H9 (cell line): ENCODE measurements around the gene ADAM11. TPM values are rescaled to one million over a fixed set of nuclear protein-coding genes. Genes with fewer than 3 reads are reported as not detected.

Experiments
- DNase-seq: peaks from one replicate; pipeline ENCODE4 v3.0.0-alpha.2; 2017
- H2AFZ ChIP-seq: one replicate; pipeline ENCODE4 v1.6.1; 2013; ENCODE audit warnings: mild to moderate bottlenecking, low read length, control low read depth, moderate library complexity
- H2AK5ac ChIP-seq: 2 replicates; pipeline ENCODE4 v1.6.1; 2013; ENCODE audit warnings: low read length, control low read depth, mixed read lengths; ENCODE audit not compliant: insufficient read length
- H2BK120ac ChIP-seq: one replicate; pipeline ENCODE4 v1.6.1; 2013; ENCODE audit warnings: low read depth, mild to moderate bottlenecking, low read length, control low read depth, inconsistent platforms; ENCODE audit not compliant: poor library complexity, severe bottlenecking
- H2BK12ac ChIP-seq: 2 replicates; pipeline ENCODE4 v1.6.1; 2013; ENCODE audit warnings: low read length, control low read depth, mixed read lengths, low read depth; ENCODE audit not compliant: insufficient read length
- H2BK15ac ChIP-seq: 2 replicates; pipeline ENCODE4 v1.6.1; 2013; ENCODE audit warnings: low read depth, low read length, control low read depth
- H2BK20ac ChIP-seq: one replicate; pipeline ENCODE4 v1.6.1; 2013; ENCODE audit warnings: low read depth, mild to moderate bottlenecking, low read length, control low read depth, inconsistent platforms; ENCODE audit not compliant: poor library complexity, severe bottlenecking
- H2BK5ac ChIP-seq: 2 replicates; pipeline ENCODE4 v1.6.1; 2013; ENCODE audit warnings: low read length, control low read depth, mixed read lengths; ENCODE audit not compliant: insufficient read length
- H3K14ac ChIP-seq: 2 replicates; pipeline ENCODE4 v1.6.1; 2013; ENCODE audit warnings: low read length, control low read depth; ENCODE audit not compliant: insufficient read depth
- H3K18ac ChIP-seq: 2 replicates; pipeline ENCODE4 v1.6.1; 2013; ENCODE audit warnings: low read depth, mild to moderate bottlenecking, mixed read lengths, low read length, control low read depth; ENCODE audit not compliant: insufficient read length
- H3K23ac ChIP-seq: 2 replicates; pipeline ENCODE4 v1.6.1; 2013; ENCODE audit warnings: low read length, control low read depth, mixed read lengths, low read depth; ENCODE audit not compliant: insufficient read length
- H3K23me2 ChIP-seq: 2 replicates; pipeline ENCODE4 v1.6.1; 2013; ENCODE audit warnings: low read depth, mild to moderate bottlenecking, mixed read lengths, low read length, control low read depth; ENCODE audit not compliant: insufficient read length, poor library complexity, severe bottlenecking
- H3K27ac ChIP-seq: 2 replicates; pipeline ENCODE4 v1.5.1; 2013; ENCODE audit warnings: low read length, control low read depth, mixed read lengths, low read depth; ENCODE audit not compliant: insufficient read length
- H3K27me3 ChIP-seq: 2 replicates; pipeline ENCODE4 v1.6.1; 2013; ENCODE audit warnings: low read length, control low read depth, inconsistent platforms; ENCODE audit not compliant: insufficient read depth
- H3K4ac ChIP-seq: 2 replicates; pipeline ENCODE4 v1.6.1; 2013; ENCODE audit warnings: low read depth, mild to moderate bottlenecking, control low read depth, inconsistent platforms, low read length, moderate library complexity
- H3K4me1 ChIP-seq: 2 replicates; pipeline ENCODE4 v1.6.1; 2013; ENCODE audit warnings: low read length, control low read depth, inconsistent platforms; ENCODE audit not compliant: insufficient read depth
- H3K4me2 ChIP-seq: 2 replicates; pipeline ENCODE4 v1.6.1; 2013; ENCODE audit warnings: low read length, control low read depth, mixed read lengths; ENCODE audit not compliant: insufficient read length, insufficient read depth
- H3K56ac ChIP-seq: 2 replicates; pipeline ENCODE4 v1.6.1; 2013; ENCODE audit warnings: low read depth, mild to moderate bottlenecking, mixed read lengths, low read length, control low read depth; ENCODE audit not compliant: insufficient read length
- H3K79me1 ChIP-seq: 2 replicates; pipeline ENCODE4 v1.6.1; 2013; ENCODE audit warnings: low read depth, mild to moderate bottlenecking, moderate library complexity, low read length, control low read depth, inconsistent platforms; ENCODE audit not compliant: insufficient read depth, poor library complexity, severe bottlenecking
- H3K79me2 ChIP-seq: 2 replicates; pipeline ENCODE4 v1.6.1; 2013; ENCODE audit warnings: low read length, control low read depth, inconsistent platforms; ENCODE audit not compliant: insufficient read depth
- H3K9ac ChIP-seq: 2 replicates; pipeline ENCODE4 v1.6.1; 2013; ENCODE audit warnings: low read length, control low read depth, mixed read lengths; ENCODE audit not compliant: insufficient read length; ENCODE audit errors: extremely low read depth
- H3K9me3 ChIP-seq: one replicate; pipeline ENCODE4 v1.6.1; 2013; ENCODE audit warnings: low read depth, low read length, inconsistent platforms; ENCODE audit not compliant: control insufficient read depth
- H3T11ph ChIP-seq: one replicate; pipeline ENCODE4 v1.6.1; 2013; ENCODE audit warnings: mild to moderate bottlenecking, low read length, control low read depth, inconsistent platforms
- H4K20me1 ChIP-seq: one replicate; pipeline ENCODE4 v1.6.1; 2013; ENCODE audit not compliant: control insufficient read depth, insufficient read length, insufficient read depth
- H4K5ac ChIP-seq: 2 replicates; pipeline ENCODE4 v1.6.1; 2013; ENCODE audit warnings: low read depth, mild to moderate bottlenecking, mixed read lengths, low read length, control low read depth; ENCODE audit not compliant: insufficient read length
- H4K8ac ChIP-seq: replicated peaks from 2 replicates; pipeline ENCODE4 v1.6.1; 2013; ENCODE audit warnings: low read length, control low read depth, mixed read lengths, low read depth; ENCODE audit not compliant: insufficient read length
- H4K91ac ChIP-seq: 2 replicates; pipeline ENCODE4 v1.6.1; 2013; ENCODE audit warnings: low read depth, mild to moderate bottlenecking, moderate library complexity, mixed read lengths, low read length, control low read depth; ENCODE audit not compliant: insufficient read length
- H3K27ac Mint-ChIP-seq, 3 experiments: 2 replicates in 2 of 3; 3 replicates in 1 of 3; pipeline ENCODE4 v1.8.0; 2020 to 2021; ENCODE audit warnings: mixed read lengths in 3 of 3, mild to moderate bottlenecking in 1 of 3, moderate library complexity in 1 of 3
- H3K27me3 Mint-ChIP-seq: 2 replicates; pipeline ENCODE4 v1.8.0; 2021; ENCODE audit warnings: low read depth, mild to moderate bottlenecking, moderate library complexity, mixed read lengths
- H3K36me3 Mint-ChIP-seq, 3 experiments: 2 replicates in 2 of 3; 3 replicates in 1 of 3; pipeline ENCODE4 v1.8.0; 2020 to 2021; ENCODE audit warnings: low read depth in 3 of 3, mixed read lengths in 3 of 3; ENCODE audit not compliant: insufficient read depth in 1 of 3
- H3K4me1 Mint-ChIP-seq, 2 experiments: 2 replicates each; pipeline ENCODE4 v1.8.0; 2020; ENCODE audit warnings: mixed read lengths in 2 of 2
- H3K4me3 Mint-ChIP-seq, 2 experiments: 2 replicates in 1 of 2; 3 replicates in 1 of 2; pipeline ENCODE4 v1.8.0; 2020 to 2021; ENCODE audit warnings: mild to moderate bottlenecking in 2 of 2, mixed read lengths in 2 of 2, moderate library complexity in 1 of 2
- H3K9me3 Mint-ChIP-seq, 2 experiments: 2 replicates in 1 of 2; 3 replicates in 1 of 2; pipeline ENCODE4 v1.8.0; 2020; ENCODE audit warnings: mild to moderate bottlenecking in 2 of 2, mixed read lengths in 2 of 2, moderate library complexity in 1 of 2
- CTCF ChIP-seq: fragments of 200-600 bp; sonication (generic); conservative IDR thresholded peaks from 3 replicates; pipeline ENCODE4 v1.8.0; 2021; ENCODE audit warnings: antibody characterized with exemption, mild to moderate bottlenecking
- WGBS: extraction: QIAGEN DNeasy Blood & Tissue Kit; methylation state at CpG from one replicate; pipeline ENCODE4 v1.1.7; 2013; ENCODE audit warnings: missing lambda C conversion rate, low lambda C conversion rate, mixed read lengths; ENCODE audit not compliant: insufficient read length; ENCODE audit errors: extremely low coverage; 5-methylcytosine and 5-hydroxymethylcytosine counted together
- total RNA-seq: library from RNA; stranded (reverse); gene quantifications from 2 replicates; pipeline ENCODE4 v1.2.1, GENCODE V29; 2021

The ADAM11 gene
- total RNA-seq, 1 experiment from 2014 or later: 4.6 TPM

- Histone ChIP-seq H3K4me2 (peak overlapping the region; percentile 42), H3K56ac (no peak overlapping the region), H3K14ac (no peak overlapping the region; the same call in 1 of the 2 replicates), H3K27me3 (peaks cover 4% of the 10 kb centered on the region; the same call in 1 of the 2 replicates), H2BK12ac (no peak overlapping the region), H2BK15ac (no peak overlapping the region), H4K5ac (no peak overlapping the region), H3K18ac (no peak overlapping the region), H3K4me1 (no peaks in the 10 kb centered on the region; the same call in 1 of the 2 replicates), H3K79me2 (no peaks in the 10 kb centered on the region), H3K23ac (no peak overlapping the region), H4K91ac (no peak overlapping the region), H3K27ac (no peak overlapping the region), H2BK20ac (no peak overlapping the region), H3K4ac (no peak overlapping the region), H4K8ac (no peak overlapping the region), H3K79me1 (no peaks in the 10 kb centered on the region), H3K9ac (no peak overlapping the region), H2AK5ac (no peak overlapping the region), H4K20me1 (no peaks in the 10 kb centered on the region), H3T11ph (no peak overlapping the region), H3K23me2 (peaks cover 10% of the 10 kb centered on the region), H3K9me3 (no peaks in the 10 kb centered on the region), H2BK120ac (no peak overlapping the region), H2AFZ (no peak overlapping the region), H2BK5ac (no peak overlapping the region)
- H3K9me3 Mint-ChIP-seq: no peaks in the 10 kb centered on the region
- peak overlapping the region; percentile 72 to 88 for H3K4me3 Mint-ChIP-seq
- DNase-seq: peak; percentile 96
- TF ChIP-seq CTCF: peak; percentile 98
- peaks cover 49% of the 10 kb centered on the region for H3K27me3 Mint-ChIP-seq
- no peak overlapping the region; a peak in 1 of 7 replicates for H3K27ac Mint-ChIP-seq
- no peaks in the 10 kb centered on the region for H3K36me3 Mint-ChIP-seq
- no CpG with 5 or more reads among the region's 42 CpGs for WGBS
- H3K4me1 Mint-ChIP-seq: peaks cover 10 to 17% of the 10 kb centered on the region in 2 experiments; a peak in 3 of 4 replicates
Observed at GRCh38 chr17:44774271-44775135, 15.7 kb downstream of the ADAM11 start.
